Effector CD8-positive, alpha-beta T cell (primary cell): Measurements from ENCODE around the gene GRM4.

Experiments used
- DNase-seq: peaks from one replicate; lab custom pipeline; 2025; lab: John Stamatoyannopoulos, UW

Gene GRM4

DNA sequence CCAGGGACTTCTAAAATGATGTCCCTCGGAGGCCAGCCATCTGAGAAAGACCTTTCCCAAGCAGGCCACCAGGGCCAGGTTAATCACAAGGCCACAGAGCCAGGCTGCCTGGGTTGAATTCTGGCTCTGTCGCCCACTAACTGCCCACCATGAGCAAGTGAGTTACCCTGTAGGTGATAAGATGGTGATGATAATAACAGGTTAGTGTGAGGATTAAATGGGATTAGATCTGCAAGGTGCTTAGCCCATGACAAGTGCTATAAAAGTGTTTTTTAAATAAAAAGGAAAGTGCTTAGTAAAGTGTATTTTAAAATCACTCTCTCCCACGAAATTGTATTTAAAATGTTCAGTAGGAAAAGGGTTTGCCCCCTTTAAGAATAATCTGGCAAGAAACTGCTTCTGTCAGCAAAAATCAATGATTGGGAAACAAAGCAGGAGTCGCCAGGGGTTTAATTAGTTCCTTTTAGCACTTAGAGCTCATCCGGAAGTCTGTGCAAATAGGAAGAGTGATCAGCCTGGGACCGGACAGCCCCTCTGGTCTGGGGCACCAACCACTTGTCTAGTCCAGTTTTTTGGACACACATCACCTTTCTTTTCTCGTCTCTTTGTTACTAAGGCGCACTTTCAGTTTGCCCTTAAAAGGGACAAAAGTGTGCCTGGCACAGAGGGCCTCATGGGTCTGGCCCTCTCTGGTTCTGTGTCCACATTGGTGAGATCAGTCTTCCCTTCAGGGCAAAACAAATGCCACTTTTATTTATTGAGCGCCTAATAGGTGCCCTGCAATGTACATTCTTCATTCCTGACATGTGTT lies 150.4 kb downstream of the GRM4 start:
- DNase-seq, result no peak

DNA sequence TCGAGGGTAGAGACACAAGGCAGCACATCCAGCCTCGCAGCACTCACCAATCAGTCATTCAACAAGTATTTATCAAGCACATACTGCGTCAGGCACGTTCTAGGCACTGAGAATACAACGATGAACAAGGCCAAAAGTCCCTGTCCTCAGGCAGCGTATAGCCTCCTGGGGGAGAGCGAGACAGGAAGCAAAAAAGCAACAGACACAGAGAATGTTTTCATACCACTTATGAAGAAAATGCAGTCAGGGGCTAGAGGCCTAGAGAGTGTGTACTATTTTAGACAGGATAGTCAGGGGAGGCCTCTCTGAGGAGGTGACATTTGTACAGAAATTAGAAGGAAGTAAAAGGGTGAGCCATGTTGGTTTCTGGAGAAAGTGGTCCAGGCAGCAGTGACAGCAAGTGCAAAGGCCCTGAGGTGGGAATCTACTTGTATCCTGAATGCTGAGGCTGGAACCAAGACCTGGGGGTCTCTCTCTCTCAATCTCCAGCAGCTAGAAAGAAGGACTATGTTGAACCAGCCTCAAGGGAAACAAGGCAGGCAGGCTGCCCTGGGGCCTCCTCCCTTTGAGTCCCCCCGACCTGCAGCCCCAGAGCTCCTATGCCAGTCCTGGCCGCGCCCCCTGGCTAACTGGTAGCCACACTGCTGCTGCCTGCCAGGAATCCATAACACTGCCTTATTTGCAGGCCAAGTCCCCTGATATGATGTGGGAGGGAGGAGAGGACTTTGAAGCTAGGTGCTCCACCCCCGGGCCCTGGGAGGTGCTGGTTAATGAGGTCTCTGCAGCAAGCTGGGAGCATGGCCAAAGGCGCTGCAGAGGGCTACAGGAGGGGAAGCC lies 151.2 kb downstream of the GRM4 start:
- no peak for DNase-seq

DNA sequence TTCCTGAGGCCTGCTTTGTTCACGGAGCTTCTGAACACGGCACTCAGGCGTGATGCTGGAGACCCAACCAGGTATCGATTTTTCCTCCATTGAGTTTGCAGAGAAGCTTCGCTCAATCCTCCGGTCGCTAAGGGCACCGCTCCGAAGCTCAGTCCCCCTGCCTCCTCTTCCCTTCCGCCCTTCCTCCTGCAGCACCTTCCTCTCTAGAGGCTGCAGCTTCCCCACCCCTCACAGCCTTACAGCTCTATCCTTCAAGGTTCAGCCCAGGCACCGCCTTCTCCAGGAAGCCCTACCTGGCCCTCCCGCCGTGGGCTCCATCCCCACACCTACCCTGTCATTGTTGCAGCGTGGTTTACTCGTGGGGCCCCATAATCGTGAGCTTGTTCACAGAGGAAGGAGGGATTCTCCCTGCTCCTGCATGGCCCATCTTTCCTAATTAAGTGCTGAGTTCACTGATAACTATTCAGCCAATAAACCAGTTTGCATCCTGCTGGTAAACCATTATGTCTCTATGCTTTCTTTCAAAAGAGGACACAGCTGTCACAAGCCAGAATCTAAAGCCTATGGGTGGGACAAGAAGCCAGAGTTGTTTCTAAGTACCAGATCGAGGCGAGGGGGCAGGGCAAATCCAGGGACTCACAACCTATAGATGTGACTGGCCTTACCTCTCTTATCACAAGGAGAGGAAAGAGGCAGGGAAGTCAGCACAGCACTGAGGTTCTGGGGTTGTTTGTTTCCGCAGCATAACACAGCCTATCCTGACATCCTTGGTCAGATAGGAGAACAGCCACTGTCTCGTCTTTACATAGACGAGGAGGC lies 152.0 kb downstream of the GRM4 start:
- DNase-seq, result no peak

- no peak for DNase-seq
Observed at GRCh38 chr6:33993091-33993490, 152.8 kb downstream of the GRM4 start.

DNA sequence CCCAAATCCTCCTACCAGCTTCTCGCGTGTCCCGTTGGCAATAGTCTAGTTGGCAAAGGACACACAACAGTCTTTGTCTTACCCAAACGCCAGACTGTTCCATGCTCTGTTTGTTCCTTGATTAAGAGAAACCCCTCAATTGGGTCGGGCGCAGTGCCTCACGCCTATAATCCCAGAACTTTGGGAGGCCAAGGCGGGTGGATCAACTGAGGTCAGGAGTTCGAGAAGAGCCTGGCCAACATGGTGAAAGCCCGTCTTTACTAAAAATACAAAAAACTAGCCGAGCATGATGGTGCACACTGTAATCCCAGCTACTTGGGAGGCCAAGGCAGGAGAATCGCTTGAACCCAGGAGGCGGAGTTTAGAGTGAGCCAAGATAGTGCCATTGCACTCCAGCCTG lies 153.7 kb downstream of the GRM4 start:
- no peak for DNase-seq

- no peak for DNase-seq
Observed at GRCh38 chr6:33991610-33992009, 154.3 kb downstream of the GRM4 start.

- no peak for DNase-seq
Observed at GRCh38 chr6:33990061-33990541, 155.8 kb downstream of the GRM4 start.

- DNase-seq, result no peak
Observed at GRCh38 chr6:33989016-33989854, 156.7 kb downstream of the GRM4 start.

DNA sequence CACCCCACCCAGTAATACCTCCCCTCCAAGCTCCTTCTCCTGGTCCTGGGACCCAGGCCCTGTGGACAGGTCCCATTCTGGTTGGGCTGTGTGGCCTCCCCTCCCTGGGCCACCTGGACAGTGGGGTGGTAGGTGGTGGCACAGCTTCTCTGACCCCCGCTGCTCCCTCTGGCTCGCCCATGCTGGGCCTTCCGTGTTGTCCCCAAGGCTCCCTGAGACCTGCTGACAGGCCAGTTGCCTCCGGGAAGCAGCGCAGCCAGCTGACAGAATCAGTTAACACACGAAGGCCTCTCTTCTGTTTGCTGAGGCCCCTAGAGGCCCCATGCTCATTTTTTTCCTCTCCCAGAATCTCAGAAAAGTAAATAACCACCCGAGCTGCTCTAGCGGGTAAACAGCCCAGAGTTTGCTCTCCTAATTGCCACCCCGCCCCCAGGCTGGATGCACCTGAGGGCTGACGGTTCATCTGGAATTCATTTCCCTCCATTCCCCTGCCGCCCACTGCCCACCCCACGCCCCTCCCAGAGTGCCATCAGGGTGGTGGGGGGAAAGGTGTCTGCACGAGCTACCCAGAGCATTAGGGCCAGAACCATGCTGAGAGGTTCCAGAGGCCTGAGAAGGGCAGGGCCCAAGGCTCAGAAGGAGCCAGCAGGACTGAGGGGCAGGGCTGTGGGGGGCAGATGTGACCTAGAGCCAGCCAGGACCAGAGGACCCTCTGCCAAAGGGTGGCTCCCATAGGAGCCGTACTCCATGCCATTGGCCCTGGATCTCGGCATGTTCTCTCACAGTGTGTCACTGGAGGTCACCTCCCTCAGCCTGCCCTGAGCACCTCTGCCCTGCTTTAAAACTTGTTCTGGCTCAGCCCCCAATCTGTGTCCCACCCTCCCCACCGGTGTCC lies 157.5 kb downstream of the GRM4 start:
- no peak for DNase-seq

DNA sequence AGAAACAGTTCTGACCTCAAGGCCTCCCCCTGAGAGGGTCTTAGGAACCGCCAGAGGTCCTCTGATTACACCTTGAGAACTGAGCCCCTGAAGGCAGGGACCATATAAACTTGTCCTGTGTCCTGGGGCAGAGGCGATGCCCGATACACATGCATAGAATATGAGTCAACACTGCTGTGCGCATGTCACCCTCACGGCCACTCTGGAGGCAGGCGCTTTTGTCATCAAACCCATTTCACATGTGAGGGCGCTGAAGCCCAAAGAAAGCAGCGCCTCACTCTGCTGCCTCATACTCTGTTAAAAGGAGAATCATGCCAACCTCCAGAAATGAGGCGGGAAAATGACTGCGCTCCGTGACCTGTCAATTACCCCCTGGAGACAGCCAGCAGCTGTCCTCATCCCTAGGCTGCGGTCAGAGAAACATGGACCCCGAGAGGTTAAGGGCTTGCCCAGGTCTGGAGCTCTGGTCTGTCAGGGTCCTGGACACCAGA lies 158.3 kb downstream of the GRM4 start:
- no peak for DNase-seq

DNA sequence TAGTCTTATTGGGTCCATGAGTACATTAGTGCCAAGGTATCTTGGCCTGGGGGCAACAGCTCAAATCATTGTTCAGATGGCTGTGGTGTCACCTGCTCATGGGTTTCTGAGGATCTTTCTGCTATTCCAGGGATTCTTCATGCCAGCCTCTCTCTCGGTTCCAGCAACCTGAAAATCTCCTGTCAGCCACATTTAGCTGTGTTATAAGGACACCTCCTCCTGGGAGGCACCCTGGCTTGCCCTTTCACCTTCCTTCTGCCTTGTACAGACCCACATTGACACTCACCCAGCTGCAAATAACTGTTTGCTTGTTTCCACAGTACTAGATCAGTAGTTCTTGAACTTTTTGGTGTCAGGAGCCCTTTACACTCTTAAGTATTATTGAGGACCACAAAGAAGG lies 159.9 kb downstream of the GRM4 start:
- no peak for DNase-seq

DNA sequence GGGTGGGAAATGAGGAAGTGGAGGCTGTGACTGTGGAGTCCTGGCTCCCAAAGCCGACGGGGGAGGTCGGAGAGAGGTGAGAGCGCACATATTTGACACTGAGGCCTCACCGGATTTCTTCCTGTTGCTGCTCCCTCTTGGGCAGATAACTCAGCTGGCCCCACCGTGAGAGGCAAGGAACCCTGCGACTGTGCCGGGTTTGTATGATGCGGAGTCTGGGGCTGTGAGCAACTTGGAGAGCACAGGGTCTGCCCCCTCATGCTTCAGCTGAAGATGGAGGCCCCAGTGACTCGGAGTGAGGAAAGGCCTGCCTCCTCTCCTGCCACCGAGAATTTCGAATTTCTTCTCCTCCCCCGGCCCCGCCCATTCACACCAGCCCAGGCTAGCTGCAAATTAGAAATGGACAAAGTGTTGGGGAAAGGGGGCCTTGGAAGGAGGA lies 160.6 kb downstream of the GRM4 start:
- no peak for DNase-seq

DNA sequence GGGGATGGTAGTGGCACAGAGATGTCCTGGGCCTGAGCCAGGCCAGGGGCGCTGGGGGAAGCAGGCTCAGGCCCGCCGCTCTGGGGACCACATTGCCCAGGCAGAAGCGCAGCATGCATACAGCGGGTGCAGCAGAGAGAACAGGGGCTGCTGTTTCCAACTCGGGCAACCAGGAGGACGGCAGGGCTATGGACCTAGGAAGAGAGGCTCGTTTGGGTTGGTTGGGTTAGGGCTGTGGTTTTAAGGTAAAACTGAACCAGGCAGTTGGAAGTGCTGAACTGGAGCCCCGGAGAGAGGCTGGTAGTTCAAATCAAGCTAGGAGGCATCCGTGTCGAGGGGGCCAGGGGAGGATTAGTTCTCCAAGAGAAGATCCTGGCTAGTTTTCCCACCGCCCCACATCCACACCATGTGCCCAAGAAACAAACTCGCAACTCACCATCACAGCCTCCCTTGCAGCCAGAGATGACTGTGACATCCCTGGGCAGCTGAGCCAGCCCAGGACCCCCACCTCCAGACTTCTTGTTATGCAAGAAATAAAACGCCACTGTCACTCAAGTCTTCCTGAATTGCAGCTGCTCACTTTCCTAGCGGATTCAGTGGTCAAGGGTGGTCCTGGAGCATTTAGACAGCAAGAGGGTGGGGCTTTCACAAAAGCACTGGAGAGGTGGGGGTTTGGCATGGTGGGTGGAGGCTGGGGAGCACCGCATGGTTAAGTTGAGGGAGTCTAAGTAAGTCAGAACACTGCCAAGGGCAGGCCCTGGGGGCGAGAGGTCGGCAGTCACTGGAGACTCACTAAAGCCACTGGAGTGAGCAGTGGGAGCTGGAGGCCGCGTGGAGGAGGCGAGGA lies 161.2 kb downstream of the GRM4 start:
- DNase-seq, result no peak

DNA sequence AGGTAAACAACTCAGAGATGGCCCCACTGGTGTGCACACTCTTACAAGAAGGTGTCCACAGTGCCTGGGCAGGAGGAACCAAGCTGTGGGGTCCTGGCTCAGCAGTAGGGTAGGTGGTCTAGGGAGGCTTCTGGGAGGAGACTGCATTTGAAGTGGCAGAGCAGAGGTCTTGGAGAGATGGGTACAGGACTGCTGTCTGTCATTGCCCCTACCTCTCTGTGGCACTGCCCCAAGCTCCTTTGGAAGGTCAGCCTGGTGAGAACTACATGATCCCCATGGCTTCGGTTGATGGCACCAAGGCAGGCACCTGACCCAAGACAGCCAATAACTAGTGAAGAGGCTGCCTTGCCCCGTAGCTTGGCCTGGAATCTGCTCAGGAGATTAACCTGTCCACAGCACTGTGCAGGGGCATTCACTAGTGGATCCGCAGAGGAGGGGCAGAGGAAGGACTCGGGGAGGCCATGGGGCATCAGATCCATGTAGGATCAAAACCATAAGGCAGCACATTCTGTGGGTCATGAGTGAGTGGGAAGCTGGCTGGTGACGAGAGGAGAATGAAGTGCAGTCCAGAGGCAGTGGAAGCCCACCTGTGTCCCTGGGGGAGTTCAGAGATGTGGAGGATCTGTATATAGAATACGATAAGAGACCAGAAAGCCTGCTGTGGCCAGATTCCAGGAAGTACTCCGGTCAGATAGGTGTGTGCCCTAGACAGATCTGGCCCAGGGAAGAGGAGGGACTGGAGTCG lies 162.0 kb downstream of the GRM4 start:
- DNase-seq, result no peak

DNA sequence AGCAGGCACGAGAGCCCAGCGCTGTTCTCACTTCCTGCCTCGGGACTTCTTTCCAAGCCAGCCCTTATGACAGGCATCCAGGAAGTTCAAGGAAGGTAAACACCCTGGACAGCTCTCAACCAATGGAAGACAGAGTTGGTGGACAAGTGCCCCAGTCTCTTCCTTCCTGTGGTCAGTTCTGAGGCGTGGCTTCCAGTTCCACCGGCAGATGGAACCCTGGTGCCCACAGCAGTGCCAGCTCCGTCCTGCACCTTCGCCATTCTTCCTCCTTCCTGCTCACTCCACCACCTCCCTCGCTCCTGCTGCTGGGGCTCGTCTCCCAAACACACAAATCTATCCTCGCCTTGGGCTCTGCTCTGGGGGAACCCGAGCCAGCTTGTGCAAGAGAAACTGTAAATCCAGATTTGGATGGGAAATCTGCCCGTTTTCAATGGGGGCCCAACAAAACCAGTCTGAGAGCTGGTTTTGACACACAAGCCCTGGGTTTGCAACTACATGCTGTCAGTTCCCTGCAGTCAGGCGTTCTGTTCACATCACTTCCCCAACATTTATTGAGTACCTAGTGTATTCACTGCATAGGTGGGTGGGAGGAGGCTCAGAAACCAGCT lies 162.7 kb downstream of the GRM4 start:
- no peak for DNase-seq

GRCh38 chr6:33981861-33982260 lies 164.0 kb downstream of the GRM4 start:
- DNase-seq, result no peak

DNA sequence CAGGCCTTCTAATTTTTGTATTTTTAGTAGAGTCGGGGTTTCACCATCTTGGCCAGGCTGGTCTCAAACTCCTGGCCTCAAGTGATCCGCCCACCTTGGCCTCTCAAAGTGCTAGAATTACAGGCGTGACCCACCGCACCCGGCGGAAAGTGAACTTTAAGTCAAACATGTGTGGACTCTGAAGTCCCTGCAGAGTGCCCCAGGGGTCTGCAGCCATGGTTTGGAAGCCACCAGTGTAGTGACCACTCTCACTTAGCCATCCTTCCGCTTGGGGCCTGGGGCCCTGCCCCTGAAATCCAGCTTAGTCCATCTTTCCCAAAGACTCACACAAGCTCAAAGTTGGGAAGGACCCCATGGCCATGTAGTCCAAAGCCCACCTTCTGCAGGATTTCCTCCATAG lies 164.5 kb downstream of the GRM4 start:
- DNase-seq, result no peak
